ENCODE measurements around the gene ZBTB7B.

Gene ZBTB7B

DNA sequence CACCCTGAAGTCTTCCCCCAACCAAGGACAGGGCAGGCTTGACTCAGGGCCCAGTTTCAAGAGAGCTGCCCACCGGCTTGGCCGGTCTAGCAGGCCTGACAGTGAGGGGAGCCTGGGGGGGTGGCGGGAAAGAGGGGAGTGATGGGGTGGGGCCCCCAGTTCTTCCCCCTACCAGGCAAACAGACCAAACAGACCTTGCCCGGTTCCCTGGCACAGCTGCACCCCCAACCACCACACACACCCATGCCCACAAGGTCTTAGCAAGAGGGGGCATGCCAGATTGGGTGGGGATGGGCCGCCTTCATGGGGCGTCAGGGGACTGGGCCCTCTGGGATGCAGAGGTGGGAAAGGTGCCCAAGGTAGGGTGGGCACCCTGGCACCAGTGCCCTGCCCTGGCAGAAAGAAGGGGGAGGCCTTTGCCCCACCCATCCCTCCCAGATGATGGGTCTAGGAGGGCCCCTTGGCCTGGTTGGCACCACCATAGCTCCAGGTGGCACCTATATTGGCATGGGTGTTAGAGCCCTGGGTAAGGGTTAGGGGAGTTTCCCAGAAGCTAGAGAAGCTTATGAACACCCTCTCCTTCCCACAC, 8.9 kb downstream of the ZBTB7B start:
- ATAC-seq = no peak
- peak overlapping the region; percentile 29 for H3K27ac Mint-ChIP-seq
- peaks cover 73% of the 10 kb centered on the region for H3K4me1 Mint-ChIP-seq
- H3K4me3 Mint-ChIP-seq = no peak overlapping the region
- H3K36me3 Mint-ChIP-seq = peaks cover 17% of the 10 kb centered on the region
- no peaks in the 10 kb centered on the region for H3K27me3 Mint-ChIP-seq
- no peaks in the 10 kb centered on the region for H3K9me3 Mint-ChIP-seq

DNA sequence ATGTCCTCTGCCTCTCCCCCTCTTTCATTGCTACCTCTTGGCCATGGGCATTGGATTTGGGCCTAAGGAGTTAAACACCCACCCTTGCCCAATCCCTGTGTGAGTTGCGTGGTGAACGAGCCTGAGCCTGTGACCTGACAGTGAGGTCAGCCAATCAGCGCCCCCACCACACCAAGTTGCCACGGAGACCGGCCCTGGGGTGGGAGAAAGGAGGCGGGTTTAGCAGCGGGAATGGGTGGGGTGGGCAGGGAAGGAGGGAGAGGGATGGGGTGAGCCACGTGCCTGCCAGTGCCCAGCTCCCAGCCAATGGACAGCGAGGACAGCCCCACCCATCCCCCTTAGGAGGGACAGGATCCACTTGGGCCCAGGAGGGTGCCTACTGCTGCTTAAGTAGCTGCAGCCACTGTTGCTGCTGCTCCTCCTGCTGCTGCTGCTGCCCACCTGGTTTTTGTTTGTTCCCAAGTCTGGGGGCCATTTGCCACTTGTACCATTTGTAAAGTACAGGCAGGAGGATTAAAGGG, 9.5 kb downstream of the ZBTB7B start:
- Mint-ChIP-seq H3K27ac (peak overlapping the region; percentile 76), H3K4me1 (peaks cover 74% of the 10 kb centered on the region), H3K36me3 (peaks cover 17% of the 10 kb centered on the region), H3K27me3 (no peaks in the 10 kb centered on the region), H3K4me3 (no peak overlapping the region), H3K9me3 (no peaks in the 10 kb centered on the region)
- no peak for ATAC-seq

DNA sequence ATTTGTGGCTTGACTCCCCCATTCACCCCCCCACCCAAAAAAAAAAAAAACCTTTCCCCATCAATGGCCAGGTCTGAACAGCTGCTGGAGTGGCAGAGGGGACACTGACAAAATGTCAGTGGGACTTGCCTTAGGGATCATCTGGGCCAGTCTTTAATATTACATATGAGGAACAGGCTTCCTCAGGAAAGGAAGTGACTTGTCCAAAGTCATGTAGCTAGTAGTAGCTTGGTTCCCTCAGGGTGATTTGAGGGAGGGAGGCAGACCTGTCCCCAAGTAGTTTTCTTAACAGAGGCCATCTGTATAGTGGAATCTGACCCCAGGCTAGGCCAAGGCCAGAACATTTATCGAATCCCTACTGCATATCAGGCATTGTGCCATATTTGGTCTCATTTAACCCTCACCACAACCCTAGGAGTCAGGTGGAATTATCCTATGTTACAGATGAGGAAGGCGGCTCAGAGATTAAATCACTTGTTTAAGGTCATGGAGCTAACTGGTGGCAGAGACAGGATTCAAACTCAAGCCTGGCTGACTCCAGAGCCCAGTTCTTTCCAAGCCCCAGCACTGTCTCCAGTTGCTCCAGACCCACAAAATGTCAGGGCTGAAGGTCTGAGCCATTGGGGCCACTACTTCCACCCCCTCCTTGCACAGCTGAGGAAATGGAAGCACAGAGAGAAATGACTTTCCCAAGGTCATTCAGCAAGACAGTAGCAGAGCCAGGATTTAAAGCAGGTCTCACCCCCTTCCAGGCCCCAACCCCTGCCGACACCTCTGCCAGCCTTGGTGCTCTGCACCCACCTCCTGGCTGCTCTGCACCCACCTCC, 10.4 kb downstream of the ZBTB7B start:
- H3K36me3 Mint-ChIP-seq = peaks cover 17% of the 10 kb centered on the region
- peaks cover 81% of the 10 kb centered on the region for H3K4me1 Mint-ChIP-seq
- no peak for ATAC-seq
- H3K27ac Mint-ChIP-seq = peak overlapping the region; percentile 76
- no peaks in the 10 kb centered on the region for H3K27me3 Mint-ChIP-seq
- H3K4me3 Mint-ChIP-seq = no peak overlapping the region
- no peaks in the 10 kb centered on the region for H3K9me3 Mint-ChIP-seq

DNA sequence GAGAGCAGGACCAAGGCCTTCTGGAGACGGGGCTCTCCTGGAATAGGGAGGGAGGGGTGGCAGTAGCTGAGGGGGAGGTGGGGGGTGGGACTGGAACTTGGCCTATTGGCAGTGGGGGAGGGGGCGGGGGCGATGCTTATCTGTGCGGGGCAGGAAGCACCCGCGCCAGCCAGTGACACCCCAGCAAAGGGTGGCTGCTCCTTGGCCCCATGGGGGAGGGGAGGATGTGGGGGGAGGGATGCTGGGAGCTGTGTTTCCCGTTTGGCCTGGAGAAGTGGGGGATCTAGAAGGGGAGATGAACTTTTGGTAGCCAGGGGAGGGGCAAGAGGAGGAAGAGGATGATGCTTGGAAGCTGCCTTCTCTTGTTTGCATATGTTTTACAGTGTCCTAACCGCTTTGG, 11.0 kb downstream of the ZBTB7B start:
- H3K36me3 Mint-ChIP-seq = peaks cover 17% of the 10 kb centered on the region
- H3K4me3 Mint-ChIP-seq = no peak overlapping the region
- ATAC-seq = no peak
- H3K27ac Mint-ChIP-seq = peak overlapping the region; percentile 76
- peaks cover 80% of the 10 kb centered on the region for H3K4me1 Mint-ChIP-seq
- H3K9me3 Mint-ChIP-seq = no peaks in the 10 kb centered on the region
- no peaks in the 10 kb centered on the region for H3K27me3 Mint-ChIP-seq

DNA sequence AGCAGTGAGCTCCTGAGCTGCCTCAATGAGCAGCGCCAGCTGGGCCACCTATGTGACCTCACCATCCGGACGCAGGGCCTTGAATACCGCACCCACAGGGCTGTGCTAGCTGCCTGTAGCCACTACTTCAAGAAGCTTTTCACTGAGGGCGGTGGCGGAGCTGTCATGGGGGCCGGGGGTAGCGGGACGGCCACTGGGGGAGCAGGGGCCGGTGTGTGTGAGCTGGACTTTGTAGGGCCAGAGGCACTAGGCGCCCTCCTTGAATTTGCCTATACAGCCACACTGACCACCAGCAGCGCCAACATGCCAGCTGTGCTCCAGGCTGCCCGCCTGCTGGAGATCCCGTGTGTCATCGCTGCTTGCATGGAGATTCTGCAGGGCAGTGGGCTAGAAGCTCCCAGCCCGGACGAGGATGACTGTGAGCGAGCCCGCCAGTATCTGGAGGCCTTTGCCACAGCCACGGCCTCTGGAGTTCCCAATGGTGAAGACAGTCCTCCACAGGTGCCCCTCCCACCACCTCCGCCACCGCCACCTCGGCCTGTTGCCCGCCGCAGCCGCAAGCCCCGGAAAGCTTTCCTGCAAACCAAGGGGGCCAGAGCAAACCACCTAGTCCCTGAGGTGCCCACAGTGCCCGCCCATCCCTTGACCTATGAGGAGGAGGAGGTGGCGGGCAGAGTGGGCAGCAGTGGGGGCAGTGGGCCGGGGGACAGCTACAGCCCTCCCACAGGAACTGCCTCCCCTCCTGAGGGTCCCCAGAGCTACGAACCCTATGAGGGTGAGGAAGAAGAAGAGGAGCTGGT, 12.3 kb downstream of the ZBTB7B start:
- H3K27me3 Mint-ChIP-seq = no peaks in the 10 kb centered on the region
- H3K36me3 Mint-ChIP-seq = peaks cover 13% of the 10 kb centered on the region
- H3K9me3 Mint-ChIP-seq = no peaks in the 10 kb centered on the region
- H3K4me3 Mint-ChIP-seq = no peak overlapping the region
- no peak for ATAC-seq
- H3K27ac Mint-ChIP-seq = peak overlapping the region; percentile 88
- peaks cover 80% of the 10 kb centered on the region for H3K4me1 Mint-ChIP-seq

DNA sequence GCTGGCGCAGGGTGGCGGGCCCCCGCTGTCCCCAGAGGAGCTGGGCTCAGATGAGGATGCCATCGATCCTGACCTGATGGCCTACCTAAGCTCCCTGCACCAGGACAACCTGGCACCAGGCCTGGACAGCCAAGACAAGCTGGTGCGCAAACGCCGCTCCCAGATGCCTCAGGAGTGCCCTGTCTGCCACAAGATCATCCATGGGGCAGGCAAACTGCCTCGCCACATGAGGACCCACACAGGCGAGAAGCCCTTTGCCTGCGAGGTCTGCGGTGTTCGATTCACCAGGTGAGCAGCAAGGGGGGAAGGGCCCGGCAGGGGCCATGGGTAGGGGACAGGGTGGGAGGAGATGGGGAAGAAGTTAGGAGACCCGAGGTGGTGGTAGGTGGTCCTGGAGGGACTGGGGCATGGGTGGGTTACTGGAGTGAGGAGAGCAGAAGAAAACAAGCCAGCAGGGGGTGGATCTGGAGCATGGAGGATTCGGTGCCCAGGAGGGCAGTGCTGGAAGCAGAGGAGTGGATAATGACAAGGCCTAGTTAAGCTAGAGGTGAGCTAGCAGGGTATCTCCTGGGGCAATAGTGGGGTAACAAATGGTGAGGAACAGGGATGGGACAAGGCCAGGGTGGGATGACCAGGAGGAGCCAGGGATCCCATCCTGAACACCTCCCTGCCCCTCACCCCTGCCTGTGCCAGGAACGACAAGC, 13.1 kb downstream of the ZBTB7B start:
- Mint-ChIP-seq H3K27me3 (no peaks in the 10 kb centered on the region), H3K27ac (peak overlapping the region; percentile 88), H3K36me3 (peaks cover 12% of the 10 kb centered on the region), H3K4me1 (peaks cover 77% of the 10 kb centered on the region), H3K4me3 (no peak overlapping the region), H3K9me3 (no peaks in the 10 kb centered on the region)
- peak; percentile 0 for ATAC-seq

DNA sequence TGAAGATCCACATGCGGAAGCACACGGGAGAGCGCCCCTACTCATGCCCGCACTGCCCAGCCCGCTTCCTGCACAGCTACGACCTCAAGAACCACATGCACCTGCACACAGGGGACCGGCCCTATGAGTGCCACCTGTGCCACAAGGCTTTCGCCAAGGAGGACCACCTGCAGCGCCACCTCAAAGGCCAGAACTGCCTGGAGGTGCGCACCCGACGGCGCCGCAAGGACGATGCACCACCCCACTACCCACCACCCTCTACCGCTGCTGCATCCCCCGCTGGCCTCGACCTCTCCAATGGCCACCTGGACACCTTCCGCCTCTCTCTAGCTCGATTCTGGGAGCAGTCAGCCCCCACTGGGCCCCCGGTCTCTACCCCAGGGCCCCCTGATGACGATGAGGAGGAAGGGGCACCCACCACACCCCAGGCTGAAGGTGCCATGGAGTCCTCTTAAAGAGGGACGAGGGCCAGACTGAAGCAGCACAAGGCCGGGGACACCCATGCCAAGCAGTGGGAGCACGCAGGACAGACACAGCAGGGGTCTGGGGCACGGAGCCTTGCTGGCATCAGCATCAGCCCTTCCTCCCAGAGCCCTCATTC, 13.7 kb downstream of the ZBTB7B start:
- H3K4me1 Mint-ChIP-seq = peaks cover 75% of the 10 kb centered on the region
- H3K27me3 Mint-ChIP-seq = no peaks in the 10 kb centered on the region
- peak overlapping the region; percentile 65 for H3K4me3 Mint-ChIP-seq
- peak; percentile 69 for ATAC-seq
- no peaks in the 10 kb centered on the region for H3K9me3 Mint-ChIP-seq
- H3K36me3 Mint-ChIP-seq = peaks cover 12% of the 10 kb centered on the region
- H3K27ac Mint-ChIP-seq = peak overlapping the region; percentile 88

DNA sequence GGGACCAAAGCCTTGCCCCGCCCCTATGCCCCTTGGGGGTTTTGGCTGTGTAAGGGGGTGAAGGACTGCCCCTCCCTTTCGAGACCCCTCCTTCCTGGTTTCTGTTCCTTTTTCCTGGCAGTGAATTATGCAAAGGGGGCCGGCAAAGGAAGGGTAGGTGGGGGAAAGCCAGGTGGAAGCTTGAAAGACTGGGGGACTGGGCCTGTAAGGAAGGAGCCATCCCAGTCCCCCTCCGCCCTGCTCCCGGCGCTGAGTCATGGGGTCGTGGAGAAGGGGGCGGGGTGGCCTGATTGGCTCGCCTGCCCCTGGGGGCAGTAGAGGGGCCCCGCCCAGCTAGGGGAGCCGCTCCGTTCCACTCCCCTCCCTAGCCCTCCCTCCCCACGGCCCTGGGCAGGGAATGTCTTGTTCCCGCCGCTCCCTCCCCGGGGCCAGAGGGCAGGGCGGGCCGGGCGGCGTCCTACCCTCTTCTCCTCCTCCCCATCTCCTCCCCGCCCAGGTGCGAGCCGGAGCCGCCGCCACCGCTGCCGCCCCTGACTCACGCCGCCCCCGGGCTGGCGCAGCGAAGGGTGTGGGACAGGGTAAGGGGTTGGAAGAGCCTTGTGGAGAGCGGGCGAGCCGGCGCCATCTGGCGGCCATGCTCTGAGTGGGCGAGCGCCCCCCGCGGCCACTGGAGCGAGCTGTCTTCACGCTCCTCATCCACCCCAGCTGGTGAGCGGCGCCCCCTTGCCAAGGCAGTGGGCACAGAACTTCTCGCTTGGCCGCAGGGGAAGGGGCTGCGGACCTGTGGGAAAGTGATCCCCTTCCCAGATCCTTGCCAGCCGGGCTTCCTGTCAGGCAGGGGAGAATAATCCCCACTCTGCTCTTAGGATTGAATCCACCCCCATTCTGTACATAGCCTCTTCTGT, 14.7 kb downstream of the ZBTB7B start:
- peak; percentile 84 for ATAC-seq
- H3K36me3 Mint-ChIP-seq = peaks cover 12% of the 10 kb centered on the region
- peak overlapping the region; percentile 88 for H3K27ac Mint-ChIP-seq
- H3K27me3 Mint-ChIP-seq = no peaks in the 10 kb centered on the region
- peak overlapping the region; percentile 79 for H3K4me3 Mint-ChIP-seq
- H3K9me3 Mint-ChIP-seq = no peaks in the 10 kb centered on the region
- H3K4me1 Mint-ChIP-seq = peaks cover 75% of the 10 kb centered on the region

DNA sequence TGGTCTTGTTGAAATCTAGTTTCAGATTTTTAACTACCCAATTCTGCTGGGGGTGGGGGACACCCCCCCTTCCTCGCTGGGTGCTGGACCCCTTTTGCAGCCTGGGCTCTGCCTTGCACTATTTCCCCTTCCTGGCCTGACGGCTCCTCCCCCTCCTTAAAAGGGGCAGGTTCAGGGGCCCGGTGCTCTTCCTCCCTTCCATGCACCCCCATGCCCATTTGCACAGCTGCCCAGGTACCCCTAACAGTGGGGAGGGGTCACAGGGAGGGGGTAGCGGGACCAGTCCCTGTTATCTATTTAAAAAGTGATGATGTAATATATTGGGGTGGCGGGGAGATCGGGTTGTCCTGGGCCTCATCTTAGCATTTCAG, 15.3 kb downstream of the ZBTB7B start:
- no peaks in the 10 kb centered on the region for H3K27me3 Mint-ChIP-seq
- peaks cover 12% of the 10 kb centered on the region for H3K36me3 Mint-ChIP-seq
- H3K4me3 Mint-ChIP-seq = peak overlapping the region; percentile 79
- H3K4me1 Mint-ChIP-seq = peaks cover 68% of the 10 kb centered on the region
- H3K27ac Mint-ChIP-seq = peak overlapping the region; percentile 88
- ATAC-seq = peak; percentile 6
- H3K9me3 Mint-ChIP-seq = no peaks in the 10 kb centered on the region

DNA sequence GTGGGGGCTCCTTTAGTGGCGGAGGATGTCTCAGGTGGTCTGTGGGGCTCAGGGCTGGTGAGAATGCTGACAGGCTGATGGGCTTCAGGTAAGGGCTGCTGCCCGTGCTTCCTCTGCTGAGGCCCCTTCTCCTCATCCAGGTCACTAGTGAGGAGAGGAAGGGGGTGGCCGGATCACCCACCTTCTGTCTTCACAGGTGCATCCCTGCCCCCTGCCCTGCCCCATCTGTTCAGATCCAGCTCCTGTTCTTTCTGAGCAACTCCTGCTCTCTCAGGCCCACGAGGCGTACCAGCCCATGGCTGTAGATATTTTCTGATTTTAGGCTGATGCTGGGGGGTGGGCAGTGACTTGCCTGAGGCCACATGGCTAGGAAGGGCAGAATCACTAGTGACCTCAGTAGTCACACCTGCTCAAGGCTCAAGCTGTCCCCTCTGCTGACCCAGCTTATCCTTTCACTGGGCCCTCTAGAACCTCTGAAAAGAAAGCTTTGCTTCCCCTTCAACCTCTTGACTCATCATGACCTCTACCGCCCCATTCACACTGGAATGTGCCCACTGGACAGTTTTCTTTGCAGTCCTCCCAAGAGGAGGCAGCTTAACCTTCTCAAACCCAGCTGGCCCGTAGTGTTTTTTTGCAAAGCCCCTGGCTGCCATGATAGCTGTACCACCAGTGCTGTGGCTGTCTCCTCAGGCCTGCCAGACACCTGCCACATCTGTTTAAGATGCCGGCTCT, 16.2 kb downstream of the ZBTB7B start:
- H3K27me3 Mint-ChIP-seq = no peaks in the 10 kb centered on the region
- ATAC-seq = no peak
- H3K4me1 Mint-ChIP-seq = peaks cover 60% of the 10 kb centered on the region
- no peak overlapping the region for H3K4me3 Mint-ChIP-seq
- peaks cover 7% of the 10 kb centered on the region for H3K36me3 Mint-ChIP-seq
- H3K9me3 Mint-ChIP-seq = no peaks in the 10 kb centered on the region
- H3K27ac Mint-ChIP-seq = peak overlapping the region; percentile 88

DNA sequence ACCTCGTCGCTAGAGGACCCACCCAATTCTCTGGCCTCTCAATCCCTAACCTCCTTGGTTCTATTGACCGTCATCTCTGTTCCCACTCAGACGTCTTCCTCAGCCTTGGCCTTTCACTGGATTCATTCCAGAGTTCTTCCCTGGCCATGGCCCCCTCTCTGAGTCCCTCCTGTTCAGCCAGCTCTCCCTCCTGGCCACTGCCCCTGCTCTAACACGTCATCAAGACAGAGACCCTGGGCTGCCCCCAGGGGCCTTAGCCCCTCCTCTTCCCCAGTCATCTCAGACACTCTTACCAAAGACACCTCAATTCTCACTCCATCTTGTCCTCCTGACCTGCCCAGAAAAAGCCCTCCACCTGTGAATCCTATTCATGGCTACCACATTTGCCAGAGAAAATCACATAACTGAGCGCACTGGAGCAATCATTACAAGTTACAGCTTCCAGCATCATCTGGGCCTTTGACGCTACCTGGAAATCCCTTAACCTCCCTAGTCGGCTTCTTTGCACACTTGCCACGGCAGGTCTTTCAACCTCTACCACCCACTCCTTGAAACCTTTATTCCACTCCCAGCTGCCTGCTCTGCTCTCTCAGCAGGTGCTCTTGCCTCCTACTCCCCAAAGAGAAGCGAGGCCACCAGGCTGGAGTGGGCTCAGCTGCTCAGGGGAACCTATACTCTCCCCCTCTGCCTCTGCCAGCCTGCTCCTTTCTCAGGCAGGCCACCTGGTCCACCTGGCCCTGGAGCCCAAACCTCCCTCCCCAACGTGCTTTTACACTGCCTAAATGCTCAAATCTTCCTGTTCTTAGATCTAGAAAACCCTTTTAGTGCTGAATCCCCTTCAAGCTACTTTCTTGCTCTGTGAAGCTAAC, 17.0 kb downstream of the ZBTB7B start:
- ATAC-seq = no peak
- Mint-ChIP-seq H3K4me1 (peaks cover 56% of the 10 kb centered on the region), H3K36me3 (peaks cover 7% of the 10 kb centered on the region), H3K4me3 (peak overlapping the region; percentile 19), H3K27me3 (no peaks in the 10 kb centered on the region), H3K27ac (peak overlapping the region; percentile 88), H3K9me3 (no peaks in the 10 kb centered on the region)

DNA sequence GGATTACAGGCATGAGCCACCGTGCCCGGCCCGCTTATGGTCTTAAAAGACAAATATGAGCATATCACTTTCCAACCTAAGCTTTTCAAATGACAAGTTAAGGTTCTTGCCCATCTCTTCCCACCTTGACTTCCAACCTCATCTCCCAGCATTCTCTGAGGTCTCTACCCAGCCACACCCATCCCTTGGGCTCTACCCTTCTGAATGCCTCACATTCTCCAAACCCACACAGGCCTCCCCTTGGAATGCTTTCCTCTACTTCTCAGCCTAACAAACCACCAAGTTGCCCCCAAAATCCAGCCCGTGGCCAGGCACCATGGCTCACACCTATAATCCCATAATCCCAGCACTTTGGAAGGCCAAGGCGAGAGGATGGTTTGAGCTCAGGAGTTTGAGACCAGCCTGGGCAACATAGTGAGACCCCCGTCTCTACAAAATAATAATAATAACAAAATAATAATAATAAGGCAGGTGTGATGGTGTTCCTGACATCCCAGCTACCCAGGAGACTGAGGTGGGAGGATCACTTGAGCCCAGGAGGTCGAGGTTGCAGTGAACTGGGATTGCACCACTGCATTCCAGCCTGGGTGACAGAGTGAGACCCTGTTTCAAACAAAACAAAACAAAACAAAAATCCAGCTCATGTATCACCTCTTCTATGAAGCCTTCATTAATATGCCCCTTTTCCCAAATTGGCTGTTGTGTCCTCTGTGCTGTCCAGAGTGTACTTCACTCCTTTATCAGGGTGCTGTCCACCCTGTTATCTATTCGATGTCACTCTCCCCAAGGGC, 19.7 kb downstream of the ZBTB7B start:
- Mint-ChIP-seq H3K27ac (peak overlapping the region; percentile 70), H3K4me1 (peaks cover 35% of the 10 kb centered on the region), H3K9me3 (no peaks in the 10 kb centered on the region), H3K36me3 (peaks cover 7% of the 10 kb centered on the region), H3K4me3 (no peak overlapping the region), H3K27me3 (no peaks in the 10 kb centered on the region)
- no peak for ATAC-seq

Data from stimulated activated memory B cell treated with anti-CD40 and anti-IgM and Interleukin-4, amounts not matched to agents 10 μg/mL and 1 μg/mL and 100 μg/mL, for 72 hours (primary cell).